Gastrocnemius medialis (tissue), 4 donors: ENCODE data around the gene HOXA6. TPM values are rescaled to one million over a fixed set of nuclear protein-coding genes. Genes with fewer than 3 reads are reported as not detected.

ENCODE experiments used
- ATAC-seq, 2 donors: fragments of 150-250 bp; one replicate each; pipeline ENCODE4 v1.9.1; 2016
- DNase-seq, 2 donors: peaks; one replicate each; pipeline ENCODE4 v3.0.0-alpha.2; 2019
- H3K27ac ChIP-seq, 4 donors: fragments of 200-600 bp; sonication (generic); 1 replicate in 1 of 4; 2 replicates in 3 of 4; pipeline ENCODE4 v1.5.1; 2016 to 2018; ENCODE audit warnings: mild to moderate bottlenecking in 2 of 4, moderate library complexity in 1 of 4
- H3K27me3 ChIP-seq, 3 donors: fragments of 200-600 bp; sonication (generic) in 2 of 3; 1 replicate in 1 of 3; 2 replicates in 2 of 3; pipeline versions ENCODE4 v1.5.1 to v1.6.0; 2016 to 2019; ENCODE audit warnings: mild to moderate bottlenecking in 1 of 3, moderate library complexity in 1 of 3
- H3K36me3 ChIP-seq, 2 donors: fragments of 200-600 bp; sonication (generic) in 1 of 2; one replicate each; pipeline ENCODE4 v1.5.1; 2017 to 2018
- H3K4me1 ChIP-seq, 2 donors: fragments of 200-600 bp; sonication (generic) in 1 of 2; one replicate each; pipeline ENCODE4 v1.5.1; 2016 to 2017; ENCODE audit warnings: mild to moderate bottlenecking in 2 of 2
- H3K4me3 ChIP-seq, 4 donors: fragments of 200-600 bp; sonication (generic) in 3 of 4; 1 replicate in 1 of 4; 2 replicates in 3 of 4; pipeline ENCODE4 v1.5.1; 2016 to 2019; ENCODE audit warnings: mild to moderate bottlenecking in 2 of 4
- H3K9me3 ChIP-seq, 3 donors: fragments of 200-600 bp; sonication (generic) in 2 of 3; 1 replicate in 1 of 3; 2 replicates in 2 of 3; pipeline ENCODE4 v1.5.1; 2016 to 2019
- POLR2A ChIP-seq, 2 donors: fragments of 450-650 bp; IDR thresholded peaks; one replicate each; pipeline ENCODE4 v1.6.1; 2017; ENCODE audit warnings: antibody characterized with exemption in 2 of 2, mild to moderate bottlenecking in 2 of 2, moderate library complexity in 2 of 2
- in situ Hi-C, 4 donors: fragments of 200-750 bp; cut with MboI; loops; one replicate each; pipeline versions ENCODE4 v1.15.0 to v1.8.0; 2017; ENCODE audit warnings: low sequenced_read_pairs in 4 of 4
- intact Hi-C: fragments of 100-400 bp; cut with DNase I; formaldehyde crosslinking; loops from one replicate; pipeline ENCODE4 v1.15.1; 2023; ENCODE audit warnings: low total_unique reads
- total RNA-seq, 4 donors: library from RNA; depleted of rRNA; stranded (reverse); fragments of >200 nt; gene quantifications; one replicate each; pipeline versions ENCODE4 v1.1.0 to v1.2.3, GENCODE V29; 2016
- TF ChIP-seq, protein P1 (sequence below), 5 experiments: fragments of 450-650 bp in 3 of 5; fragments of 200-600 bp in 2 of 5; sonication (generic) in 2 of 5; IDR thresholded peaks in 4 of 5; conservative IDR thresholded peaks in 1 of 5; 1 replicate in 4 of 5; 2 replicates in 1 of 5; pipeline ENCODE4 v1.5.1; 2016 to 2019; ENCODE audit warnings: antibody characterized with exemption in 5 of 5, mild to moderate bottlenecking in 3 of 5, moderate library complexity in 3 of 5

HOXA6 gene
- total RNA-seq, 4 donors from 2014 or later: 2.6 to 5.6 (median 4.2) TPM

DNA sequence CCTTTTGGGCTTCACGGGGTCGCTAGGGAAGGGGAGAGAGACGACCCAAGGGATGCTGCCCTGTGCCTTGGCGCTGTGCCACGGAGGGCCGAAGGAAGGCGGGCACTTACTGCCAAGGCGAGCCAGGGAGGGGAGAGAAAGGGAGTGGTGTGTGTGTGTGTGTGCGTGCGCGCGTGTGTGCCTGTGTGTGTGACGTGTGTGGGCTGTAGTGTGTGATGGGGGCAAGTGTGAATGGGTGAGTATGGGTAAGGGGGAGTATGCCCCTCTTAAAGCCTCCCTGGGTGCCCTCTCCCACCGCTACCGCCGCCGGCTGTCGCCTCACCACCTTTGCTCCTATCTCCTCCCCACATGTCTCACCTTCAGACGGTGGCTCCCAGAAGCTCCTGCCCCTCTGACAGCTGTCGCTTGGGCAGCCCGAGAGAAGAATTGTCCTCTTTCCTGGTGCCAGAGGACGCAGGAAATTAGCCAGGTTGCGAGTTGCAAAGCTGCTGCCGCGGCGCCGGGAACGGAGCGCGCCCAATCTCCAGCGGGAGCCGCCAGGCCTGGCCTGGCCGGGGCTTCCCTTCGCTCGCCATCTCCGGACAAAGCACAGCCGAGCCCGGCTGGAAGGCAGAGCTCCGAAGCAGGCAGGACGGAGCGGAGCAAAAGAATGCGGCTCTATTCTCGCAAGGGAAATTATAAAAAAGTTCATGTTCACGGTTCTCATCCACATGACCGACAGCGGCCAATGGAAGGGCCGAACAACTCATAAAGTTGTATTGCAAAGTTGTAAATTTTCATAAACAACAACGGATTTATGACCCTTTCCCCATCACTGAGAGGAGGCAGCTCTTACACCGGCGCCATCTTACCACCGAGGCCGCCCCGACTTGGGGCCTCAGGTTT, 4.6 kb upstream of the HOXA6 start, which contains the start of gene HOXA3:
Gene HOXA3 (minus strand): TSS at position 653 of the 885 bp plus-strand sequence. CDS start 41,943 bp downstream, outside the sequence.
- intact Hi-C loops: loop anchor here (1.0 kb wide), 1 partner anchor 13 kb away; the partner anchor contains the start of gene HOXA9
- Histone ChIP-seq H3K27ac (peak within 1 kb of the TSS; percentile 90 to 96 (median 94)), H3K4me1 (peaks cover 46 to 61% of the 10 kb centered on the region in 2 donors), H3K4me3 (peak within 1 kb of the TSS; percentile 64 to 75 (median 70)), H3K9me3 (no peaks in the 10 kb centered on the region), H3K27me3 (no peaks in the 10 kb centered on the region), H3K36me3 (no peaks in the 10 kb centered on the region)
- DNase-seq: peak in 1 of 2 donors; percentile 63
- ATAC-seq: peak in 1 of 2 donors; percentile 8
- in situ Hi-C loops: loop anchor here in 2 of 4 donors (10.0 to 25.0 kb wide), 3 partner anchors 777 to 940 kb away; partner anchors contain the start of genes CBX3 (in 1 of the 2) and HNRNPA2B1 (in 1 of the 2)
- peak; percentile 15 to 39 for TF ChIP-seq POLR2A (IDR thresholded peaks at IDR 0.05)
- TF ChIP-seq, protein P1, sequence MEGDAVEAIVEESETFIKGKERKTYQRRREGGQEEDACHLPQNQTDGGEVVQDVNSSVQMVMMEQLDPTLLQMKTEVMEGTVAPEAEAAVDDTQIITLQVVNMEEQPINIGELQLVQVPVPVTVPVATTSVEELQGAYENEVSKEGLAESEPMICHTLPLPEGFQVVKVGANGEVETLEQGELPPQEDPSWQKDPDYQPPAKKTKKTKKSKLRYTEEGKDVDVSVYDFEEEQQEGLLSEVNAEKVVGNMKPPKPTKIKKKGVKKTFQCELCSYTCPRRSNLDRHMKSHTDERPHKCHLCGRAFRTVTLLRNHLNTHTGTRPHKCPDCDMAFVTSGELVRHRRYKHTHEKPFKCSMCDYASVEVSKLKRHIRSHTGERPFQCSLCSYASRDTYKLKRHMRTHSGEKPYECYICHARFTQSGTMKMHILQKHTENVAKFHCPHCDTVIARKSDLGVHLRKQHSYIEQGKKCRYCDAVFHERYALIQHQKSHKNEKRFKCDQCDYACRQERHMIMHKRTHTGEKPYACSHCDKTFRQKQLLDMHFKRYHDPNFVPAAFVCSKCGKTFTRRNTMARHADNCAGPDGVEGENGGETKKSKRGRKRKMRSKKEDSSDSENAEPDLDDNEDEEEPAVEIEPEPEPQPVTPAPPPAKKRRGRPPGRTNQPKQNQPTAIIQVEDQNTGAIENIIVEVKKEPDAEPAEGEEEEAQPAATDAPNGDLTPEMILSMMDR (IDR thresholded peaks at IDR 0.05 in 4 of 5, conservative IDR thresholded peaks at IDR 0.05 in 1 of 5): no peak

DNA sequence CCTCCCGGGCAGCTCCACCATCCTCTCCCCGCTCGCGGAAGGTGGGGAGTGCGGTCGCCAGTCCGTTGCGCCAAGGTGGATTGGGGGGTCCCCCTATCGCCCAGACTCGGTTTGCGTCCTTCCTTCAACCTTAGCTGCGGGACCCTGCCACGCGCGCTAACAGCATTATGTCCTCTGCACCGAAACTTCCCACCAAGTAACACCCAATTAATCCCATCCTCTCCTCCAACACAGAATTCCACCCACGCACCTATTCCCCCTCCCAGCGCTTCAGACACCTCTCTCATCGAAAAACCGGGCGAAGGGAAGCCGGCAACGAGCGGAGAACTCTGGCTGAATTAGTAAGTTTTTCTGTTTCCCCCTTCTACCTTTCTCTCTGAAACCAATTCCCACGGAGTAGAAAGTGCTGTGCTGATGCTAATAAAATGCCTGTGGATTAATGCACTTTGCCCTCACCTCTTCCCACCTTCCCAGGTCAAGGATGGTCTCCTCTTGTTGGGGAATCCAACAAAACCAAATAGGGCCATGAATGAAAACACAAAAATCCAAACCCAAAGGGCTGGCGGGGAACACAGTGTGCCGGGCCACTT, 3.9 kb upstream of the HOXA6 start:
- no peak for TF ChIP-seq POLR2A (IDR thresholded peaks at IDR 0.05)
- TF ChIP-seq, protein P1 (IDR thresholded peaks at IDR 0.05 in 4 of 5, conservative IDR thresholded peaks at IDR 0.05 in 1 of 5): no peak
- ATAC-seq (no peak), DNase-seq (no peak)
- Histone ChIP-seq H3K4me3 (peak overlapping the region; percentile 64 to 75 (median 70)), H3K9me3 (no peaks in the 10 kb centered on the region), H3K27ac (peak overlapping the region; percentile 90 to 96 (median 94)), H3K36me3 (no peaks in the 10 kb centered on the region), H3K4me1 (peaks cover 54 to 69% of the 10 kb centered on the region in 2 donors), H3K27me3 (no peaks in the 10 kb centered on the region)
- in situ Hi-C loops (loop anchor here in 2 of 4 donors (10.0 to 25.0 kb wide), 3 partner anchors 777 to 939 kb away; partner anchors contain the start of genes CBX3 (in 1 of the 2) and HNRNPA2B1 (in 1 of the 2)), intact Hi-C loops (loop anchor here (1.0 kb wide), 1 partner anchor 14 kb away; the partner anchor contains the start of gene HOXA9)

DNA sequence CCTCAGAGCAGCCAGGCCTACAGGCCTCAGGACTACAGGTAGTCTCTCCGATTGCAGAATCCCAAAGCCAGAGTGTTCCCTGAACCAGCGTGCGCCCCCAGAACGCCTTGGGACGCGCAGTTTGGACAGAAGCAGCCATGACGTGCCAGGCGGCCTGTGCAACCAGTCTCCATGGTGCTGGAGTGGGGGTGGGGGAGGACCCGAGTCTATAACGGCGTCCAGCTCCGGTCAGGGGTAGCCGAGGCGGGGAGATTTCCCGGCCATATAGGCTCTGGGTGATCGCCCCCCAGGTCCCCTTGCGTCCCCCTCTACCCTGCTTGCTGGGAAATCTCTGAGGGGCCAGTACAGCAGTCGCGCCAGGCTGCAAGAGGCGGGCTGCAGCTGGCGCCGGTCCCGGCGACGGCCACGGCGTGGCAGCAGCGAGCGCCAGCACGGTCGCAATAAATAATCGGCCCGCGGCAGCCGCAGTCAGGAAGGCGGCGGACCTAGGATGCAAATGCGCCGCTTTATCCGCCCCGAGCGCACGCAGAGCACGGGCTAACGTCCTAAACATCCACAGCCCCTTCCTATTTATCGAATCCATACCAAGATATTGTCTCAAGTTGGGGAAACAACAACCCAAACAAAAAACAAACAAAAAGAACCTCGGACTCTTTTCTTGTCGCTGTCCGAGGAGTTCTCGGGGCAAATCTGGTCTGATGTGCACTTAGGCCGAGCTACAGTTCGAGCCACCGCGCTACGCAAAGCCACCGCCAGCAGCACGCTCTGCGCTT, 3.2 kb upstream of the HOXA6 start:
- intact Hi-C loops: loop anchor here (1.0 kb wide), 2 partner anchors 15 to 20 kb away; partner anchors contain the start of genes HOXA4 and HOXA9
- in situ Hi-C loops: loop anchor here in 2 of 4 donors (10.0 to 25.0 kb wide), 3 partner anchors 776 to 938 kb away; partner anchors contain the start of genes CBX3 (in 1 of the 2) and HNRNPA2B1 (in 1 of the 2)

More for the DNA sequence above, 3.2 kb upstream of the HOXA6 start:
- H3K4me3 ChIP-seq: peak overlapping the region; percentile 64 to 75 (median 70)
- peak; percentile 84 to 87 for TF ChIP-seq POLR2A (IDR thresholded peaks at IDR 0.05)
- TF ChIP-seq, protein P1 (IDR thresholded peaks at IDR 0.05 in 4 of 5, conservative IDR thresholded peaks at IDR 0.05 in 1 of 5): peak; percentile 86 to 92 (median 89)
- ATAC-seq (peak; percentile 65 to 69), DNase-seq (peak; percentile 66 to 78)
- no peaks in the 10 kb centered on the region for H3K27me3 ChIP-seq
- H3K4me1 ChIP-seq: peaks cover 56 to 70% of the 10 kb centered on the region in 2 donors
- H3K36me3 ChIP-seq: peaks cover 0 to under 1% of the 10 kb centered on the region in 2 donors
- no peaks in the 10 kb centered on the region for H3K9me3 ChIP-seq
- peak overlapping the region; percentile 90 to 96 (median 94) for H3K27ac ChIP-seq
